ENCODE measurements around the gene ZNF428. TPM values are rescaled to one million over a fixed set of nuclear protein-coding genes. Genes with fewer than 3 reads are reported as not detected.

The ZNF428 gene
- total and polyA plus RNA-seq, 4 donors: 27.9 to 95.3 (median 46.2) TPM

DNA sequence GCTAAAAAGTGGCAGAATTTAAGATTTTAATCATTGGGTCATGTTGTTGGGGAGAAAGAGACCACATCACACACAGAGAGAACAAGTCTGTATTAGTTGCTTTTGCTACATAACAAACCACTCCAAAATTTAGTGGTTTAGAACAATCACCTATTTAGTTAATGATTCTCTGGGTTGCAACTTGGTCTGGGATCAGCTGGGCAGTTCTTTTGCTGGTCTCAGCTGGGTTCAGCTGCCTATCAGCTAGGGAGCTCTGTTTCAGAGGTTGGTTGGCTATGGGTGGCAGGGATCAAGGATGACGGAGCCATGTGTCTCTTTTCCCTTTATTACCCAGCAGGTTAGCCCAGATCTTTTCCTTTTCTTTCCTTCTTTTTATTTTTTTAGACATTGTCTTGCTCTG lies 34.9 kb downstream of the ZNF428 start:
- 97 to 100% methylated on average over 1 of the region's 1 CpG for WGBS, 2 donors
- no peak overlapping the region for H3K27ac ChIP-seq (ENCODE audit: low read depth in 1 of 2, low read length in 1 of 2)
- H3K4me3 ChIP-seq: no peak overlapping the region

GRCh38 chr19:43582495-43582894 lies 36.9 kb downstream of the ZNF428 start:
- WGBS, 2 donors: 89 to 95% methylated on average over 2 of the region's 2 CpGs
- peaks cover 0 to 6% (median 4%) of the 10 kb centered on the region in 4 donors for H3K36me3 ChIP-seq (ENCODE audit: control insufficient read depth in 4 of 4, insufficient read depth in 4 of 4, low read length in 4 of 4)
- H3K27me3 ChIP-seq (ENCODE audit: control insufficient read depth in 3 of 3, insufficient read depth in 3 of 3, low read length in 2 of 3): no peaks in the 10 kb centered on the region
- H3K4me1 ChIP-seq (ENCODE audit: control insufficient read depth in 5 of 5, insufficient read depth in 5 of 5, low read length in 5 of 5): peaks cover 0 to 22% (median 11%) of the 10 kb centered on the region in 5 donors
- DNase-seq (no peak), ATAC-seq (ENCODE audit: insufficient read depth, low FRiP score) (no peak)
- no peak overlapping the region for H3K27ac ChIP-seq (ENCODE audit: low read depth in 1 of 2, low read length in 1 of 2)
- H3K4me3 ChIP-seq: no peak overlapping the region
- no peak overlapping the region for H3K9ac ChIP-seq (ENCODE audit: insufficient read depth in 1 of 2, low read length in 2 of 2)
- TF ChIP-seq CTCF (IDR thresholded peaks at IDR 0.05; ENCODE audit: control extremely low read depth, extremely low read depth): no peak
- H3K9me3 ChIP-seq (ENCODE audit: control insufficient read depth in 4 of 4, insufficient read depth in 3 of 4, low read length in 3 of 4): peaks cover 0 to 2% (median 0%) of the 10 kb centered on the region in 4 donors

More for the DNA sequence above, 34.9 kb downstream of the ZNF428 start:
- H3K9me3 ChIP-seq (ENCODE audit: control insufficient read depth in 4 of 4, insufficient read depth in 3 of 4, low read length in 3 of 4): peaks cover 0 to 2% (median 0%) of the 10 kb centered on the region in 4 donors
- DNase-seq: no peak
- no peak for TF ChIP-seq CTCF (IDR thresholded peaks at IDR 0.05; ENCODE audit: control extremely low read depth, extremely low read depth)
- H3K27me3 ChIP-seq (ENCODE audit: control insufficient read depth in 3 of 3, insufficient read depth in 3 of 3, low read length in 2 of 3): no peaks in the 10 kb centered on the region
- no peak overlapping the region for H3K9ac ChIP-seq (ENCODE audit: insufficient read depth in 1 of 2, low read length in 2 of 2)
- peaks cover 0 to 6% (median 5%) of the 10 kb centered on the region in 4 donors for H3K36me3 ChIP-seq (ENCODE audit: control insufficient read depth in 4 of 4, insufficient read depth in 4 of 4, low read length in 4 of 4)
- ATAC-seq (ENCODE audit: insufficient read depth, low FRiP score): no peak
- peaks cover 0 to 22% (median 11%) of the 10 kb centered on the region in 5 donors for H3K4me1 ChIP-seq (ENCODE audit: control insufficient read depth in 5 of 5, insufficient read depth in 5 of 5, low read length in 5 of 5)

DNA sequence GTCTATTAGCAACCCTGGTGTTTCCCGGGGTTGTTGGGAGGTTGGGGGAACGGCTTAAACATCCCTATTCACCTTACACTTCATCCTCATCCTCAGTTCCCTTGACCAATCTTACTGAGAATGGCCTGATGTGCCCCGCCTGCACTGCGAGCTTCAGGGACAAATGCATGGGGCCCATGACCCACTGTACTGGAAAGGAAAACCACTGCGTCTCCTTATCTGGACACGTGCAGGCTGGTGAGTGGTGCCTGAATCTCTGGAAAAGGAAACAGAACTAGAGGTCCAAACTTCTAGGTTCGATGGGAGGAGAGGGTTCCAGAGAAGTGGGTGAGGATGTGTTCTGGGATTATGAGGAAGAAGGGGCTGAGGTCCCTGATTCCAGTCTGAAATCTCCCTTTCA lies 38.0 kb downstream of the ZNF428 start:
- no peak overlapping the region for H3K4me3 ChIP-seq
- peaks cover 0 to 5% (median 1%) of the 10 kb centered on the region in 4 donors for H3K36me3 ChIP-seq (ENCODE audit: control insufficient read depth in 4 of 4, insufficient read depth in 4 of 4, low read length in 4 of 4)
- TF ChIP-seq CTCF (IDR thresholded peaks at IDR 0.05; ENCODE audit: control extremely low read depth, extremely low read depth): no peak
- no peak for DNase-seq
- peaks cover 0 to 1% (median 0%) of the 10 kb centered on the region in 4 donors for H3K9me3 ChIP-seq (ENCODE audit: control insufficient read depth in 4 of 4, insufficient read depth in 3 of 4, low read length in 3 of 4)
- peaks cover 0 to 22% (median 10%) of the 10 kb centered on the region in 5 donors for H3K4me1 ChIP-seq (ENCODE audit: control insufficient read depth in 5 of 5, insufficient read depth in 5 of 5, low read length in 5 of 5)
- H3K27me3 ChIP-seq (ENCODE audit: control insufficient read depth in 3 of 3, insufficient read depth in 3 of 3, low read length in 2 of 3): no peaks in the 10 kb centered on the region
- 64 to 69% methylated on average over 7 of the region's 7 CpGs for WGBS, 2 donors
- no peak for ATAC-seq (ENCODE audit: insufficient read depth, low FRiP score)
- no peak overlapping the region for H3K27ac ChIP-seq (ENCODE audit: low read depth in 1 of 2, low read length in 1 of 2)
- H3K9ac ChIP-seq (ENCODE audit: insufficient read depth in 1 of 2, low read length in 2 of 2): peak overlapping the region; percentile 27 to 73

DNA sequence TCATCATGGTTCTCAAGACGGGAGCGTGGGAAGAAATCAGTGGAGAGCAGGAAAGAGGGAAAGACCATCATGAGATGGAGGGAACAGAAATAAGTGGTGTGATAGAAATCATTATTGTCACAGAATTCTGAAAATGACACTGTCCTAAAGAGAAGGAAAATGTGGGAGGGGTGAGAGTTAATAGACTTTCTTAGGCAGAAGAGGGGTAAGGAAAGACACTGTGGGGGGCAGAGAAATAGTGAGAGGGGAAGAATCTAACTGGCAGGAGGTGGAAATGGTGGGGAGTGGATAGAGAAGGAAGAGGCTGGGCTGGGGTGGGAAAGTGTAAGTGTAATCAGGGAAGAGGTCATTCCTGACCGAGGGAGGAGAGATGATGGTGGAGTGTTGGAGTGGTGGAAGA lies 40.6 kb downstream of the ZNF428 start:
- Histone ChIP-seq H3K4me1 (ENCODE audit: control insufficient read depth in 5 of 5, insufficient read depth in 5 of 5, low read length in 5 of 5) (peaks cover 3 to 38% (median 12%) of the 10 kb centered on the region in 5 donors), H3K4me3 (no peak overlapping the region), H3K27ac (ENCODE audit: low read depth in 1 of 2, low read length in 1 of 2) (no peak overlapping the region), H3K9me3 (ENCODE audit: control insufficient read depth in 4 of 4, insufficient read depth in 3 of 4, low read length in 3 of 4) (no peaks in the 10 kb centered on the region), H3K27me3 (ENCODE audit: control insufficient read depth in 3 of 3, insufficient read depth in 3 of 3, low read length in 2 of 3) (no peaks in the 10 kb centered on the region), H3K36me3 (ENCODE audit: control insufficient read depth in 4 of 4, insufficient read depth in 4 of 4, low read length in 4 of 4) (no peaks in the 10 kb centered on the region), H3K9ac (ENCODE audit: insufficient read depth in 1 of 2, low read length in 2 of 2) (no peak overlapping the region)
- no peak for TF ChIP-seq CTCF (IDR thresholded peaks at IDR 0.05; ENCODE audit: control extremely low read depth, extremely low read depth)
- no peak for ATAC-seq (ENCODE audit: insufficient read depth, low FRiP score)
- no peak for DNase-seq
- 90% methylated on average over 3 of the region's 3 CpGs for WGBS, 2 donors

Data from lung (tissue), 12 donors.